NCI-H345 (cell line): Measurements from ENCODE around the gene GARS1.
"Not testable (repeated sequence)": the region's sequence is repeated elsewhere in the genome, so short reads cannot be mapped to it uniquely, and the experiment has no call there.

ENCODE experiments used
- DNase-seq: peaks from one replicate; lab custom pipeline; 2025; lab: John Stamatoyannopoulos, UW

GARS1 gene

DNA sequence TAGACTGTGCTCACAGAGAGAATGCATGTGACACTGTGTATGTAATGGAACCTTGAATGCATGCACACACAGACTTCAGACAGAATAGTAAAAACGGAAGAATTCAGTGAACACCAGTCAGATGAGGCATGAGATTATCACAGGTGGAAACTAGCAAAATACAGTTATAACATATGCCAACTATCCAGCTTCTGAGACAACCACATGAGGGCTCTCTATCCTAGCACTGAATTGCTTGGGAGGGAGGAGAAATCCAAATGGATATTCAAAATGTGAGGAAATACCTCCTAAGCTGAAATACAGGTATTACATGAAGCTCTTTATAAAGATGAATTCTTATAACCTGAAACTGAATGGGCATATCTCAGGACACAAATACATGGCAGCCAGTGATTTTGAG is 30.6 kb downstream of the GARS1 start:
- DNase-seq: peak; percentile 18

DNA sequence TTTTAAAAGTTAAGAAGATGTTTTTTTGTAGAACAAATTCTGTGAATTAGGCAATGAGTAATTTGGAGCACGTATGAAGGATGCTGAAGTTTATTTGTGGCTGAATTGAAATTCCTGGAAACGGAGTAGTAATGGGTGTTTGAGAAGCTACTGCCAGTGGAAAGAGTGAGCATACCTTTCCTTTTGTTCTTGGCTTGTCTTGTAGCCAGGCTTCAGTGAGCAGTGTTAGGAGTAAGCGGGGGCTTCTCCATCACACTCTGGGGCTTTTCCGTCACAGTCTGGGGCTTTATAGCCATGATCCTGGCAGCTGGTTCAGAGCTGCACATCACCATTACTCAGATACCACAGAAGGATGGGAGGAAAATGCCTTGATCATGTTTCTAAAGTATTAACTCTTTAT is 32.3 kb downstream of the GARS1 start:
- DNase-seq: no peak

- DNase-seq: no peak
Observed at GRCh38 chr7:30630986-30631385, 36.3 kb downstream of the GARS1 start.

- no peak for DNase-seq
Observed at GRCh38 chr7:30633223-30633622, 38.5 kb downstream of the GARS1 start.

DNA sequence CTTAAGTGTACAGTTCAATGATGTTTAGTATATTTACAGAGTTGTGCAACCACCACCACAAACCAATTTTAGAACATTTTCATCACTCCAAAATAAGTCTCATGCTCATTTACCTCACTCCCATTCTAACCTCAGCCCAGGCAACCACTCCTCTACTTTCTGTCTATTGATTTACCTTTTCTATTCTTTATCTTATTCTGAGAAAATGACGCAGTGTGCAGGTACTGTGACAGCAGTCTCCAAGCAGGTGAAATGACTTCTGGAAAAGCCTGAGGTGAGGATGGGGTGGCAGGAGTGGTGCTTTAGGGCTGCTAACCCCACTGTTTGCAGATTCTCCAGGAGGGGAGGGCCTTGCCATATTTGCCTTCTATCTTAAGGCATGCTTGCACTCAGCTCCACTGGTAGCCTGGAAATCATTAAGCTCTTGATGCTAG is 39.5 kb downstream of the GARS1 start:
- no peak for DNase-seq

- DNase-seq: no peak
Observed at GRCh38 chr7:30634634-30635201, 40.0 kb downstream of the GARS1 start.

GRCh38 chr7:30635798-30636197 is 41.1 kb downstream of the GARS1 start:
- peak; percentile 82 for DNase-seq

GRCh38 chr7:30642322-30642721 is 47.6 kb downstream of the GARS1 start:
- DNase-seq: not testable (repeated sequence)

- peak; percentile 15 for DNase-seq
Observed at GRCh38 chr7:30642789-30643188, 48.1 kb downstream of the GARS1 start.

DNA sequence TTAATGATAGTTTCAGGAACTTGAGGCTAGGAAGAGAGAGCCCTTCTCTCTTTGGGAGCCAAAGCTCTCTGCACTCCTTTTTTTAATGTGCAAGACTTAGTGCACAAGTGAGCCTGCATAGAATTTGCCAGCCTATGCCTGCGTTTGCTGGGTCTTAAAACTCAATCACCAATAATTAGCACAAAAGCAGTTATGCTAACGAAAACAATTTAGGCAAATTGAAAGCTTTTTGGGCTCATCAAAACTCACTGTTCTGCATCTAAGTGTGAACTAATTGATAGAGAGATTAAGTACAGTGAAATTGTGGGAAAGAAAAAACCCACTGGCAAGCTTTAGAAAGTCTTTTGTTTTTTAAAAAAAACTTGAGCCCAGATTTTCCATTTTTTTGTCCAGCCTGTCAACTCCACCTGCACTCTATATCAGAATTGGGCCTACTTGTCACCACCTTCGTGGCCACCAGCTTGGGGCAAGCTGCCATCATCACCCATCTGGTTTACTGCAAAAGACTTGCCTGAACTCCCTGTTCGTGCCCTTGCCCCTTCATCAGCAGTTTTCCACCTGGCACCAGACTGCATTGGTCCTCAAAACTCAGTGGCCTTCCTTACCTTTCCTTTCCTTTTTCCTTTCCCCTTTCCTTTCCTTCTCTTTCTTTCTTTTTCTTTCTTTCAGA is 49.7 kb downstream of the GARS1 start:
- no peak for DNase-seq

DNA sequence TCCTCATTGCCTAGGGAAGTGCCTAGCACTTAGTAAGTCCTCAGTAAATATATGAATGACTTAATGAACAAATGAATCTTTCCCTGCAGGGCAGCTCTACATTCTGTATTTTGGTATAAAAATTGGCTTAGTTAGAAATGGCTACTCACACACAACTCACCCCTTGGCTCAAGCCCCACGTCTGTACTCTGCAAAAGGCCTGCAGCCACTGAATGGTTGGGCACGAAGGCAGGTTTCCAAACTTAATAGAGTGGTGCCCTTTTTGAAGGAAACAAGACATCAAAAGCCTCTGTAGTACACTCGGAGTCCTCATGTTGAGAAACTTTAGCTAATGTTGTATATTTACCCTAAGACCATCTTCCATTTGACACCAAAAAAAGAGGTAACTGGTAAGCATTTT is 51.0 kb downstream of the GARS1 start:
- DNase-seq: no peak

GRCh38 chr7:30646154-30646553 is 51.5 kb downstream of the GARS1 start:
- DNase-seq: no peak

GRCh38 chr7:30647589-30648364 is 53.1 kb downstream of the GARS1 start:
- peak; percentile 27 for DNase-seq

GRCh38 chr7:30648744-30649540 is 54.3 kb downstream of the GARS1 start:
- DNase-seq: no peak

DNA sequence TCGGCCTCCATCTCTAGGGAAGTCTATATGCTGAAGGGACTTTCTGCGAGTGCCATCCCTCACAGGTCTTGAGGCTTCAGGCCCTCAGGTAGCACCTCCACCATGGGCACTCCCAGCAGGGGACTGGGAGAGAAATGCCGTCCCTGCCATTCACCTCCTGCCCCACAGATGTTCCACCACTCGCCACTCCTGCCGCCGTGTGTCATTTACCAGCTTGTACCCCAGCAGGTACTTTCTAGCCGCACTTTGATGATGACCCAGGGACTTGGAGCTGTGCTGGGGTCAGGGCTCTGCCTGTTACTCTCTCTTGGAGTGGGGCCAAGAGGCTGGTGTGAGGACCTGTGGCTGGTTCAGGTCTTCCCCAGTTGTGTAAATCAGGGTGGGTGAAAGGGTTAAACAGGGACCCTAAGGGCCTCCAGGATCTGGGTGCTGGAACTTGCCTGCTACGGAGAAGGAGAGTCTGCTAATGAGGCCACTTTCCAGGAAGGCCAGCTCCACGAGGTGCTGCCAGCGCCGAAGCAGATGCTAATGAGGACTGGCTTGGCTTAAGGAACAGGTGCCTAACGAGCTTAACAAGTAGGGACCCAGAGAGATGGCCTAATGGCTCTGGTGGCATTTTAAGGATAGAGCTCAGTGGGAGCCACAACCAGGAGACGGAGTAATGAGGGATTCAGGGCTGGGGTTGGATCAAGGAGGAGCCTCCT is 55.2 kb downstream of the GARS1 start:
- no peak for DNase-seq

GRCh38 chr7:30650421-30650808 is 55.7 kb downstream of the GARS1 start:
- no peak for DNase-seq

DNA sequence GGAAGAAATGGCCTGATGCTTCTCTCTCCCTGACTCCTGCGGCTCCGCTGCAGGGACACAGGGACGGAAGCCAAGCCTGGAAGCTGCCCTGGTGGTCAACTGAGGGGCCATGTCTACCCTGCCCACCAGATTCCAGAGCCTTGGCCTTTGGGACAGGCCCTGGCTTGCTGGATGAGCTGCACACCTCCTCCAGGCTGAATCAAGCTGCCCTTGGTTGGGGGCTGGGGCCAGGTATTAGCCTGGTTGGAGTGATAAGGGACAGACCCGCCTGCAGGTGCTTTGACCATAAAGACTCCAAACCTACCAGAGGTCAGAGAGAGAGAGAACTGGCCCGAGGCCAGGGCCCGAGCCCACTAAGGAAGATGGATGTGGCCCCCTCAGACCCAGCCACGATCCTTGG is 57.5 kb downstream of the GARS1 start:
- DNase-seq: no peak

DNA sequence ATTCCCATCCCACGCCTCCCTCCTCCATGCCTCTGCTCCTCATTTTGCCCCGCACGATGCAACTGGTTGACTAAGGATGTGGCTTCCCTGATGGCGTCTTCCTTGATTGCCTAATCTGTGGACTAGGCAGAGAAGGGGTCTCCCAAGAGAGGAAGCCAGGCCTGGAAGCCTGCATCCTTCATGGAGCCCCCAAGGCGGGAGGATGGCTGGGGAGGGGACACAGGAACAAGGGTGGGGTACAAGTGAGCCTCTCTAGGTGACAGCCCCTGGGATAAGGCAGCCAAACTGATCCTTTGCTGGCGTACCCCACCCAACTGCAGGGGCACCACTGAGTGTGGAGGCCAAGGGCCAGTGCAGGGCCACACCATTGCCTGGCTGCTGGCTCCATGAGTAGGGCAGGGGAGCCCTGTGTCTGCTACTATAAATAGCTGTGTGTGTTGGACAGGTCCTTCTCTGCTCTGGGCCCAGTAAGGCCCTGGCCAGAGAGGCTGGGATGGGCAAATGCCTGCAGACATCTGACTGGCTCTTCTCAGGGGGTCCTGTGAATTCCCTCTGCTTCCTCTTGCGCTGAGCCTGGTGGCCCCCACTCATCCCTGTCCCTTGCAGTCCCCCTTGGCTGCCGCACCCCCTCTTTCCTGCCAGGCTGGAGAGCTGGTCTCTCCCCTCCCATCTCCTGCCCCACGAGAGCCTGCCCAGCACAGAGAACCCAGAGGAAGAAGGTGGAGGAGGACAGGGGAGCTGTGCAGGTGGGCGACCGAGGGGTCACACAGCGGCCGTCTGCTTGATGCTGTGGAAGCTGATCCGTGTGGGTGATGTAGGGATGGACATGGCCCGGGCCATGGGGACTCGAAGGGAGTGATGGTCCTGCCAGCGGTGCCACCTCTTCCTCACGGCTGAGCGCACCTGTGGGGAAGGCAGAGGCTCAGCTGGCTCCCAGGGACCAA is 58.3 kb downstream of the GARS1 start:
- no peak for DNase-seq

- DNase-seq: no peak
Observed at GRCh38 chr7:30654296-30655090, 59.8 kb downstream of the GARS1 start.
